ENCODE results near the gene ZSCAN22.

DNA sequence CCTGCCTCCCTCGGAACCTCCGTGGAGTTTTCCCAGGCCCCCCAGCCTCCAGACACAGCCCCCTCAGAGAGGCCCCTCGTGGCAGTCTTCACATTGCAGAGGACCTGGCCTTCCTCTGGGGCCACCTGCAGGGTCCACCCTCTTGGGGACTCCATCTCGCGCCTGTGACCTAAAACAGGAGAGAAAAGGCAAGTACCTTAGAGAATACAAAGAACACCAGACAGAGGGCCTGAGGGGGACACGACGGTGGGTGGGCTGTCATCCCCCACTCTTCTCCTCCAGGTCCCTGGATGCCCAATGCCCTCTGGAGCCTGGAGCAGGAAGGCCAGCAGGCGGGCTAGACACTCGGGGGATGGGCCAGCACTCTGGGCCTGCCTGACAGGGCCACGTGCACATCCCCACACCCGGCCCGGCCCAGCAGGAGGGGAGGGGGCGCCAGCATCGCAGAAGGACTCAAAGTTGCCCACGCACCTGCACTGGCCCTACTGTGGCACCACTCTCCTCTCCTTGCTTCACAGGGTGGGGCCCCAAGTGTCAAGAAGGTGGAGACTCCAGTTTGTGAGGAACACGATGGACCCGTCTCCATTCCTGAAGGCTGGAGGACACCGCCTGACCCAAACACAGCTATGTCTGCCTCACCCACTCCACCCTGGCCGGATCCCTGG lies 30.8 kb downstream of the ZSCAN22 start:
- TF ChIP-seq CTCF (IDR thresholded peaks at IDR 0.05 in 4 of 5, conservative IDR thresholded peaks at IDR 0.05 in 1 of 5) (no peak), POLR2A (IDR thresholded peaks at IDR 0.05) (no peak)
